Measurements from ENCODE around the gene GLIS1. TPM values are rescaled to one million over a fixed set of nuclear protein-coding genes. Genes with fewer than 3 reads are reported as not detected.

The GLIS1 gene
- total RNA-seq, 1 experiment from 2014 or later: 0.39 TPM

DNA sequence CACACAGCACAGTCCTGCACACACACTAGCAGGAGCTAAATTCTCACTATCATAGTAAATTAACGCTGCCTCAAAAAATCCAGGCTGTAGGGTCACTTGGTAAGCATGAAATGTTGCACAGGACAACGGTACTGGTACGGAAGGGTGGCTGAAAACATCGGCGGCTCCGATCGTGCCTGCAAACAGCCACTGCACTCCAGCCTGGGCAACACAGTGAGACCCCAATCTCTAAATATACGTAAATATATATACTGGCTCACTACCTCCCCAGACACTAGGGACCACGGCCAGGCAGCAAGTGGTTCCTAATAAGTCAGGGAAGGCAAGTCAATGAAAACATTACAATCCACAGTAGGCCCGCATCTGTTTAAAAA is 44.3 kb downstream of the GLIS1 start:
- ATAC-seq (no peak), DNase-seq (ENCODE audit: low read depth, low spot score) (no peak)
- ChIA-PET CTCF (interaction anchor here (0.6 kb wide), 1 partner anchor 12 kb away, joined by 4 read pairs; no protein-coding TSS in a partner anchor), POLR2A (no interaction called here), RAD21 (ENCODE audit: low non-redundant PET in 1 of 2, low total read pairs in 2 of 2, uncharacterized antibody in 2 of 2, unreplicated experiment in 2 of 2) (no interaction called here)
- TF ChIP-seq ELF1 (IDR thresholded peaks at IDR 0.05; ENCODE audit: borderline replicate concordance, low read depth) (no peak), POLR2AphosphoS5 (IDR thresholded peaks at IDR 0.05; ENCODE audit: low read depth, low read length) (no peak), EZH2 (IDR thresholded peaks at IDR 0.05) (no peak), ZFX (IDR thresholded peaks at IDR 0.05) (no peak), EZH2phosphoT487 (IDR thresholded peaks at IDR 0.05; ENCODE audit: borderline replicate concordance) (no peak), FOSL1 (IDR thresholded peaks at IDR 0.05; ENCODE audit: low read depth) (no peak), TCF7L2 (IDR thresholded peaks at IDR 0.05; ENCODE audit: borderline replicate concordance, extremely low read depth, insufficient read depth, insufficient read length) (no peak), ZNF274 (IDR thresholded peaks at IDR 0.05; ENCODE audit: low read depth, low read length) (no peak), SIN3A (IDR thresholded peaks at IDR 0.05; ENCODE audit: low read depth) (no peak), POLR2A (IDR thresholded peaks at IDR 0.05; ENCODE audit: borderline replicate concordance, extremely low read depth, insufficient read depth, insufficient read length) (no peak), CEBPB (IDR thresholded peaks at IDR 0.05; ENCODE audit: low read depth) (no peak), YY1 (IDR thresholded peaks at IDR 0.05; ENCODE audit: extremely low read depth, insufficient replicate concordance, low read depth, low read length) (no peak)
- TF ChIP-seq, protein P1, sequence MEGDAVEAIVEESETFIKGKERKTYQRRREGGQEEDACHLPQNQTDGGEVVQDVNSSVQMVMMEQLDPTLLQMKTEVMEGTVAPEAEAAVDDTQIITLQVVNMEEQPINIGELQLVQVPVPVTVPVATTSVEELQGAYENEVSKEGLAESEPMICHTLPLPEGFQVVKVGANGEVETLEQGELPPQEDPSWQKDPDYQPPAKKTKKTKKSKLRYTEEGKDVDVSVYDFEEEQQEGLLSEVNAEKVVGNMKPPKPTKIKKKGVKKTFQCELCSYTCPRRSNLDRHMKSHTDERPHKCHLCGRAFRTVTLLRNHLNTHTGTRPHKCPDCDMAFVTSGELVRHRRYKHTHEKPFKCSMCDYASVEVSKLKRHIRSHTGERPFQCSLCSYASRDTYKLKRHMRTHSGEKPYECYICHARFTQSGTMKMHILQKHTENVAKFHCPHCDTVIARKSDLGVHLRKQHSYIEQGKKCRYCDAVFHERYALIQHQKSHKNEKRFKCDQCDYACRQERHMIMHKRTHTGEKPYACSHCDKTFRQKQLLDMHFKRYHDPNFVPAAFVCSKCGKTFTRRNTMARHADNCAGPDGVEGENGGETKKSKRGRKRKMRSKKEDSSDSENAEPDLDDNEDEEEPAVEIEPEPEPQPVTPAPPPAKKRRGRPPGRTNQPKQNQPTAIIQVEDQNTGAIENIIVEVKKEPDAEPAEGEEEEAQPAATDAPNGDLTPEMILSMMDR (IDR thresholded peaks at IDR 0.05 in 2 of 3, conservative IDR thresholded peaks at IDR 0.05 in 1 of 3; ENCODE audit: borderline replicate concordance in 1 of 3, insufficient read depth in 1 of 3, low read depth in 2 of 3, low read length in 2 of 3): no peak
- H3K27ac ChIP-seq (ENCODE audit: low read depth, low read length): no peak overlapping the region
- H3K4me2 ChIP-seq (ENCODE audit: low read length): no peak overlapping the region
- no peaks in the 10 kb centered on the region for H3K79me2 ChIP-seq (ENCODE audit: insufficient read depth, low read length)
- H3K4me3 ChIP-seq (replicated peaks in 1 of 2; ENCODE audit: low read depth in 1 of 2, low read length in 2 of 2): no peak overlapping the region
- H3K36me3 ChIP-seq (ENCODE audit: control insufficient read depth in 1 of 2, insufficient read depth in 2 of 2, low read length in 2 of 2): no peaks in the 10 kb centered on the region
- H4K20me1 ChIP-seq (ENCODE audit: insufficient read depth): no peaks in the 10 kb centered on the region
- intact Hi-C loops (cut with micrococcal nuclease): no loop called here
- no TSS peak for BruUV-seq (replicated peaks)
- H3K4me1 ChIP-seq (ENCODE audit: control insufficient read depth in 1 of 2, insufficient read depth in 2 of 2, low read length in 2 of 2): no peaks in the 10 kb centered on the region
- no peak overlapping the region for H3K9ac ChIP-seq (ENCODE audit: low read length)
- H2AFZ ChIP-seq (ENCODE audit: low read depth, low read length, poor library complexity, severe bottlenecking): no peak overlapping the region
- H3K9me3 ChIP-seq (ENCODE audit: control insufficient read depth in 1 of 2, insufficient read depth in 1 of 2, low read depth in 1 of 2, low read length in 2 of 2): no peaks in the 10 kb centered on the region
- no peaks in the 10 kb centered on the region for H3K27me3 ChIP-seq (ENCODE audit: insufficient read depth, low read length)
- H3K9me2 ChIP-seq (ENCODE audit: insufficient read depth): no peaks in the 10 kb centered on the region
